Neuron (in vitro differentiated cells): ENCODE data around the gene TUBB4B.
"Not testable (repeated sequence)": the region's sequence is repeated elsewhere in the genome, so short reads cannot be mapped to it uniquely, and the experiment has no call there.

ENCODE experiments used
- H2AFZ ChIP-seq: one replicate; pipeline ENCODE4 v1.6.1; 2013; ENCODE audit warnings: low read depth, mild to moderate bottlenecking, inconsistent platforms, low read length, moderate library complexity
- H3K27me3 ChIP-seq: one replicate; pipeline ENCODE4 v1.6.1; 2013; ENCODE audit warnings: low read length; ENCODE audit not compliant: insufficient read depth
- H3K36me3 ChIP-seq: one replicate; pipeline ENCODE4 v1.6.1; 2013; ENCODE audit warnings: low read length; ENCODE audit not compliant: insufficient read depth
- H3K4me1 ChIP-seq: one replicate; pipeline ENCODE4 v1.6.1; 2013; ENCODE audit warnings: low read length; ENCODE audit not compliant: insufficient read depth
- H3K4me3 ChIP-seq: 2 replicates; pipeline ENCODE4 v1.5.1; 2013; ENCODE audit warnings: mild to moderate bottlenecking, low read length, moderate library complexity
- H3K9me3 ChIP-seq: one replicate; pipeline ENCODE4 v1.6.1; 2013; ENCODE audit warnings: low read length

TUBB4B gene

DNA sequence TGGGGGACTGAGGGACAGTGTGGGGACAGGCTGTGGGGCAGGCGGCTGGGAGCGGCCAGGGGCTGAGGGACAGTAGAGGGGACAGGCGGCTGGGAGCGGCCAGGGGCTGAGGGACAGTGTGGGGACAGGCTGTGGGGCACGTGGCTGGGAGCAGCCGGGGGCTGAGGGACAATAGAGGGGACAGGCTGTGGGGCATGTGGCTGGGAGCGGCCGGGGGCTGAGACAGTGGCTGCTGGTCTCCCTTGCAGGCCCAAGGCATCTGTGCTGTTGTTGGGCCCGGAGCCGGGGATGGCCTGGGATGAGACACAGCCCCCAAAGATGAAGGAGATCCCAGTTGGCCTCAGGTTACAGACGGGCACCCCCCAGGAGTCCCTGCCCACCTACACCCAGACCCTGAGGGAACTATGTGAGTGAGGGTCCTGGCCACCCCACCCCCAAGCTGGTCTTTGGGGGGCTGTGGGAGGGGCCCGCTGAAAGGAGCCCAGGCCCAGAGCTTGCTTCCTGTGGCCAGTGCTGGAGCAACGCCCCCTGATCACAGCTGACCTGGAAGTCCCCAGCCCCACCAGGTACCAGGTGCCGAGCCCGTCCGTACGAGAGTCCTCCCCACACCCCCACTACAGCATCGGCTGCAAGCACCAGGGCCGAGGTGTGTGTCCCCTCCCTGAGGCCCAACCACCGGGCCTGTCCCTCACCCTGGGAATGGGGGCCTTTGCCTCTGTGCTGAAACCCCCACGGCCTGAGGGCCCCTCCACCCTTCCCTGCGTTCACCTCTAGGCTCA, 10.6 kb downstream of the TUBB4B start:
- H3K36me3 ChIP-seq, result peaks cover 6% of the 10 kb centered on the region
- no peaks in the 10 kb centered on the region for H3K27me3 ChIP-seq
- H3K4me3 ChIP-seq, result no peak overlapping the region
- H2AFZ ChIP-seq, result no peak overlapping the region
- H3K4me1 ChIP-seq, result peaks cover 46% of the 10 kb centered on the region
- no peaks in the 10 kb centered on the region for H3K9me3 ChIP-seq

DNA sequence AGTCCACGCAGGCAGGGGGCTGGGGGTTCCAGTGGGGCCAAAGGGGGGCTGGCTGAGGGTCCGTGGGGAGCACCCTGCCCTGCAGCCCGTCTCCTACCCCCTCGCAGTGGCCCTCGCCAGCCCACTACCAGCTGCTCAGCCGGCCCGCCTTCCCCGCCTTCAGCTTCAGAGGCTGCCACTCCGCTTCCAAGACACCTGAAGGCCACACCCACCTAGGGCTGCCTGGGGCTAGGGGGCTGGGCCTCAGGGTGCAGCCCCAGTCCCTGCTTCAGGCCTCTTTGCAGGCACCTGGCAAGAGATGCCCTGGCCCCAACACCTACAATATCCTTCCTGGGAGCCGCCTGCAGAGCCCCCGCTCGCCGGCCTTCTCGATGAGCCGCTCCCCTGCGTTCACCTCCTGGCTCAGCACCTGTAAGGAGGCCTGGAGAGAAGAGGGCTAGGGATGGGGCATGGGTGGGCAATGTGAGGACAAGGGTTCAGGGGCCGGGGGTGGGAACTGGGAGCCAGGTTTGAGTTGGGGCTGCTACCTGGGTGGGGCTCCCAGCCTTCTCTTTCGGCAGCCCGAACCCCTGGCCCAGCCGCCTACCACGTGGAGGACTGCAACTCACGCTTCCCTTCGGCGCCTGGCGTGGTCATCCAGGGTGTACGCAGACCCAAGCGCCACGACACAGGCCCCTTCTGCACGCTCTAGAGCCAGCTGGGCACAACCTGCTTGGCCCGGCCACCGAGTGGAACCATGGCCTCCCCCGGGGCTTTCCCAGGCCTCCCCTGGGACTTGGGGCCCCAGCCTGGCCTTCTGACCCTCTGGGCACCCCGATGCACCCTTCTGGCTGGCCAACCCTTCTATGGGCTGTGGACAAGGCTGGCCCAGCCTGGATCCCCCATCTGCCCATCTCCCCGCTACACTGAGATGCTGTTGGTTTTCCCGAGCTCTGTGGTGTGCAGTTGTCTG, 11.7 kb downstream of the TUBB4B start:
- Histone ChIP-seq H3K4me3 (no peak overlapping the region), H3K27me3 (no peaks in the 10 kb centered on the region), H3K9me3 (no peaks in the 10 kb centered on the region), H3K4me1 (peaks cover 41% of the 10 kb centered on the region), H3K36me3 (peaks cover 9% of the 10 kb centered on the region), H2AFZ (no peak overlapping the region)

DNA sequence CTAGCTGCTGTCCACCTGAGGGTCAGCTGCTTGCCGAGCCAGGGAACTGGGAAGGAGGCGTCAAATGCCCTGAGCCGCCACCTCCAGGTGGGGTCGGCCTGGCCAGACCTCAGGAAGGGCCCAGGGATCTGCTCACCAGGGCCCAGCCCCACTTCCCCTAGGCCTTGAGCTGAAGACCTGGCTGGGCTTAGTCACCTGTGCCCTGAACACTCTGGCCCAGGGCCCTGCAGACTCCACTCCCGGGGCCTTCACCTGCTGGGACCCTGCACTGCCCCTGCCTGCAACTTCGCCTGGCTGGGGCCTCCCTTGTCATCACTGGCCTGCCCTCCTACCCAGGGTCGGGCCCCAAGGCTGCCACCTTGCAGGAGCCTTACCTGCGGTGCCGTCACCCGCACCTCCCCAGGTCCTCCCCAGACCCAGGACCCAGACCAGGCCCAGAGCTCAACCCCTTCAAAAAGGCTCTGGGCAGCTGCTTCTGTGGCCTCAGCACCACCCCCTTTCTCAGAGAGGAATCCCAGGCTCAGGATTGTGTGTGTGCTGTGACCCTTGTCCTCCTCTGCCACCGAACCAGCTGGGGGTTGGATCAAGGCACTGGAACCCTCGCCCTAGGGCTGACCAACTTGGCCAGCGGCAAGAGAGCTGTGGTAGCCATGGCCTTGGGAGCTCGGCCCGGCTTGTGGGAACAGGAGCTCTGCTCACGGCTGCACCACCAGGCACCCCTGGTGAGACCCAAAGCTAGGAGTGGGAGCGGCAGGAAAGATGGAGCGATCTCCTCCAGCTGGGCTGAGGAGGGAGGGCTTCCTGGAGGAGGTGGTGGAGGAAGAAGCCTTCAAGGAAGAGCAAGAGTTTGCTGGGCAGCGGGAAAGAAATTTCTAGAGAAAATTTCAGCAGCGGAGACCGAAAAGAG, 12.9 kb downstream of the TUBB4B start:
- Histone ChIP-seq H3K36me3 (peaks cover 15% of the 10 kb centered on the region), H2AFZ (peak overlapping the region; percentile 52), H3K27me3 (no peaks in the 10 kb centered on the region)

DNA sequence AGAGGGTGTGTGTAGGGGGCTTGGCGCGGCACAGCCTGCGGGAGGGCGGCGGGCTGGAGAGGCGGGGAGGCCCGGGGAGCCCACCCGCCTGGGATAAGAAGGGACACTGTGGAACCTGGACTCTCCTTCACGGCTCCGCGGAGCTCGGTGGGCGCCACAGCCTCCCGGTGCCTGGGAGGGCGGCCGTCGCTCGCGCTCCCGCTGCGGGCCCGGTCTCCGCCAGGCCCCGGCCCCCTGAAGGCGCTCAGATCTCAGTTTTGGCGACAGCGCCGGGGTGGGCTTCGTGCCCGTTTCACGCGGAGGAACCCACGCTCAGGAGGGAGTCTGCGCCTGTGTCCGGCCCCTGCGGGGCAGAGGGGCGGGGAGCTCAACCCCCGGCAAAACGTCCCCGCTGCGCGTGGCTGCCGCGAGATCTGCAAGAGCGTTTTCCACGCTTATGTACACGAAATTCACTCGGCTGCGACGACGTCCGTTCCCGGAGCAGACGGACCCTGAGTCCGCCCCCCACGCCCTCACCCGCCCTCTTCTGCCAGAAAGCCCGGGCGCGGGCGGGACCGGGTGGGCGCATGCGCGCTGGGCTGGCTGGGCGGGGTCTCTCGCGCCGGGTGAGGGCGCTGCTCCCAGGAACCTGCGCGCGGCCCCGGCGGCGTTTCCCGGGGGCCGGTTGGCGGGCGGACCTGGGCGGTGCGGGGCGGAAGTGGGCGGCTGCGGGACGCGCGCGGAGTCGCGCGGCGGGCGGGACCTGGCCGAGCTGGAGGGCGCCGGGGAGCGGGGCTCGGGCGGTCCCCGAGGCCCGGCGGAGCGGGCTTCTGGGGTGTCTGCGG, 13.7 kb downstream of the TUBB4B start, which contains the start of gene NELFB:
NELFB (plus strand) TSS at position 704 of the 824 bp plus-strand sequence.
- H3K4me1 ChIP-seq, result peaks cover 40% of the 10 kb centered on the region
- no peaks in the 10 kb centered on the region for H3K27me3 ChIP-seq
- H3K36me3 ChIP-seq, result peaks cover 20% of the 10 kb centered on the region
- no peaks in the 10 kb centered on the region for H3K9me3 ChIP-seq
- H3K4me3 ChIP-seq, result peak within 1 kb of the TSS; percentile 93
- peak within 1 kb of the TSS; percentile 52 for H2AFZ ChIP-seq

More for the DNA sequence above, 12.9 kb downstream of the TUBB4B start:
- H3K4me3 ChIP-seq, result peak overlapping the region; percentile 93
- H3K4me1 ChIP-seq, result peaks cover 40% of the 10 kb centered on the region
- no peaks in the 10 kb centered on the region for H3K9me3 ChIP-seq

DNA sequence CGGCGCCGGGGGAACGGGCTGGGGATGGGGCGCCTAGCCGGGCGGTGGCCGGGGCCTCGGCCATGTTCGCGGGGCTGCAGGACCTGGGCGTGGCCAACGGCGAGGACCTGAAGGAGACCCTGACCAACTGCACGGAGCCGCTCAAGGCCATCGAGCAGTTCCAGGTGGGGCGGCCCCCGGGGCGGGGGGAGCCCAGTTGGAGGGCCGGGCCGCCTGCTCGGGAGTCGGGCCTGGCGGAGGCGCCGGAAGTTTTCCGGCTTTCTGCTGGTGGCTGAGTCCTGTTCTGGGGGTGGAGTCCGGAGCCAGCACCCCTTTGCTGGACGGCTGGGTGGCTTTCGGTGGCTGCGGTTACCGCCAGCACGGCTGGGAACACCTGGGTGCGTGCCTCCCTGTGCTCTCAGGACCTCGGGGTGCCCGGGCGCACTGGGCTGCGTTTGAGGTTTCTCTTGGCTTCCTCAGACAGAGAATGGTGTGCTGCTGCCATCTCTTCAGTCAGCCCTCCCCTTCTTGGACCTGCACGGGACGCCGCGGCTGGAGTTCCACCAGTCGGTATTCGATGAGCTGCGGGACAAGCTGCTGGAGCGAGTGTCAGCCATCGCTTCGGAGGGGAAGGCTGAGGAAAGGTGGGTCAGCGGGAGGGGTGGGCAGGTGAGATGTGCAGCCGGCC, 14.5 kb downstream of the TUBB4B start:
- H3K4me3 ChIP-seq, result peak overlapping the region; percentile 93
- H3K9me3 ChIP-seq, result no peaks in the 10 kb centered on the region
- H2AFZ ChIP-seq, result peak overlapping the region; percentile 44
- H3K36me3 ChIP-seq, result peaks cover 20% of the 10 kb centered on the region
- no peaks in the 10 kb centered on the region for H3K27me3 ChIP-seq
- peaks cover 39% of the 10 kb centered on the region for H3K4me1 ChIP-seq

DNA sequence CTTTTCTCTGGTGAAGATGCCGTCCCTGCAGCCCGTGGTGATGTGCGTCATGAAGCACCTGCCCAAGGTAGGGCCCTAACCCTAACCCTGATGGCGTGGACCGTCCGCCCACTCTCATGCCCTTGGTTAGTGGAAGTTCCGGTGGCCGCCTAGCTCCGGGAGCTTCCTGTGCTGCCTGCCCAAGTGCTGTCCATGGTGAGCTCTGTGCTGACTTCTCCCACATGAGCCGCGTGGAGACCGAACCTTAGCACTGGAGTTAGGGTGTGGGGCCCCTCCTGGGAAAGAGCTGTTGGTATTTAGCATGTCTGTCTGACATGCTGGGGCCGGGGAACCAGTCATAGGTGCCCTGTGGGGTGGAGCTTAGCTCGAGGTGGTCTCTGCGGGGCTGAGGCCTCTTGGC, 15.3 kb downstream of the TUBB4B start:
- H3K4me3 ChIP-seq, result peak overlapping the region; percentile 93

DNA sequence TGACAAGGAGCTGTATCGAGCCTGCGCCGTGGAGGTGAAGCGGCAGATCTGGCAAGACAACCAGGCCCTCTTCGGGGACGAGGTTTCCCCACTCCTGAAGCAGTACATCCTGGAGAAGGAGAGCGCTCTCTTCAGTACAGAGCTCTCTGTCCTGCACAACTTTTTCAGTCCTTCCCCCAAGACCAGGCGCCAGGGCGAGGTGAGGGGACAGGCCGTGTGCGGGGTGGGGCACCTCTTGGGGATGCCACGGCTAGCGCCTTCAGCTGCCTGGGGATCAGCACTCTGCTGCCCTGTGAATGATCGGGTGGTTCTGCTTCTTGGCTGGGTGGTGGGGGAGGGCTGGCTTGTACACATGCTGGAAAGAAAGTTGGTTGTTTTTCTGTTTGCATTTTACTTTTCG, 15.8 kb downstream of the TUBB4B start:
- no peaks in the 10 kb centered on the region for H3K27me3 ChIP-seq
- H3K9me3 ChIP-seq, result no peaks in the 10 kb centered on the region
- H3K36me3 ChIP-seq, result peaks cover 20% of the 10 kb centered on the region
- peaks cover 26% of the 10 kb centered on the region for H3K4me1 ChIP-seq
- H3K4me3 ChIP-seq, result peak overlapping the region; percentile 93
- H2AFZ ChIP-seq, result no peak overlapping the region

More for the DNA sequence above, 15.3 kb downstream of the TUBB4B start:
- Histone ChIP-seq H3K36me3 (peaks cover 20% of the 10 kb centered on the region), H3K27me3 (no peaks in the 10 kb centered on the region), H3K9me3 (no peaks in the 10 kb centered on the region), H3K4me1 (peaks cover 31% of the 10 kb centered on the region), H2AFZ (no peak overlapping the region)

DNA sequence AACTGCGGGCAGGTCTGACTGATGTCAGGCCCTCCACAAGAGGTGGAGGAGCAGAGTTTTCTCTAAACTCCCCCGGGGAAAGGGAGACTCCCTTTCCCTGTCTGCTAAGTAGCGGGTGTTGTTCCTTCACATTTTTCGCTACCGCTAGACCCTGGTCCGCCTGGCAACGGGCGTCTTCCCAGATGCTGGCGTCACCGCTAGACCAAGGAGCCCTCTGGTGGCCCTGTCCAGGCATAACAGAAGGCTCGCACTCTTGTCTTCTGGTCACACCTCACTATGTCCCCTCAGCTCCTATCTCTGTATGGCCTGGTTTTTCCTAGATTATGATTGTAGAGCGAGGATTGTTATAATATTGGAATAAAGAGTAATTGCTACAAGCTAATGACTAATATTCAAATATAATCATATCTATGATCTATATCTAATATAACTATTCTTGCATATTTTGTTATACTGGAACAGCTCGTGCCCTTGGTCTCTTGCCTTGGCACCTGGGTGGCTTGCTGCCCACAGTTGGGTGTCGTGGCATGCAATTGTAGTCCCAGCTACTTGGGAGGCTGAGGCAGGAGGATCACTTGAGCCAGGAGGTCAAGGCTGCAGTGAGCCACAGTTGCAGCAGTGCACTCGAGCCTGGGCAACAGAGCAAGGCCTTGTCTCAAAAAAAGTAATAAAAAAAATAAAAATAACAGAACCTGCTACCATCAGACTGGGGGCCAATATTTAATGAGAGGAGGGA, 21.3 kb downstream of the TUBB4B start:
- H3K9me3 ChIP-seq, H3K27me3 ChIP-seq, H2AFZ ChIP-seq, H3K4me1 ChIP-seq, H3K4me3 ChIP-seq: not testable (repeated sequence)
- peaks cover 44% of the 10 kb centered on the region for H3K36me3 ChIP-seq

DNA sequence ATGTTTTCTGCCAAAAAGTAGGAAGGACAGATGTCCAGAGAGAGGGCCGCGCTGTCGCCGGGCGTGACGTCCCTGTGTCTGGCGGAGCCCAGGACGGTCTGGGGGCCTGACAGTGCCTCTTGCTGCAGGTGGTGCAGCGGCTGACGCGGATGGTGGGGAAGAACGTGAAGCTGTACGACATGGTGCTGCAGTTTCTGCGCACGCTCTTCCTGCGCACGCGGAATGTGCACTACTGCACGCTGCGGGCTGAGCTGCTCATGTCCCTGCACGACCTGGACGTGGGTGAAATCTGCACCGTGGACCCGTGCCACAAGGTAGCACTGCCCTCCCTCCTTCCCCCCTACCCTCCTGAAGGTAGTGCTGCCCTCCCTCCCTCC, 21.8 kb downstream of the TUBB4B start:
- Histone ChIP-seq H3K36me3 (peaks cover 50% of the 10 kb centered on the region), H3K4me1 (no peaks in the 10 kb centered on the region), H3K4me3 (no peak overlapping the region), H3K9me3 (no peaks in the 10 kb centered on the region), H3K27me3 (no peaks in the 10 kb centered on the region), H2AFZ (no peak overlapping the region)

DNA sequence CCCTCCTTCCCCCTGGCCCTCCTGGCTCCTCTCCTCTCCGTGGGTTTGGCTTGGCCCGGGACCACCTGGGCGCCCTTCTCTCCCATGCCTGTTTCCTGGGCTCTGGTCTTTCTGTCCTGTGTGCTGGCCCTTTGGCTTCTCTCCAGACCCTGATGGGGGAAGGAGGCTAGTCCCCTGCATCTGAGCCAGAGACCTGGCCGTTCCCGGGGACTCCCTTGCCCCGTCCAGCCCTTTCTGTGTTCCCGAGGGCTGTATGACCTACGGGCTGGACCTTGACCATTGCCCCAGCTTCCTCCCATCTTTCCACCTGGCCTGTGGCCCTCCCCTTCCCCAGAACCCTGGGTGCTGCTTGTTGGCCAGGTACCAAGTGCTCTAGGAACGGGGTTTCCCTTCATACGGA, 22.4 kb downstream of the TUBB4B start:
- Histone ChIP-seq H3K27me3 (no peaks in the 10 kb centered on the region), H3K4me3 (no peak overlapping the region), H2AFZ (no peak overlapping the region), H3K9me3 (no peaks in the 10 kb centered on the region), H3K4me1 (no peaks in the 10 kb centered on the region), H3K36me3 (peaks cover 51% of the 10 kb centered on the region)

DNA sequence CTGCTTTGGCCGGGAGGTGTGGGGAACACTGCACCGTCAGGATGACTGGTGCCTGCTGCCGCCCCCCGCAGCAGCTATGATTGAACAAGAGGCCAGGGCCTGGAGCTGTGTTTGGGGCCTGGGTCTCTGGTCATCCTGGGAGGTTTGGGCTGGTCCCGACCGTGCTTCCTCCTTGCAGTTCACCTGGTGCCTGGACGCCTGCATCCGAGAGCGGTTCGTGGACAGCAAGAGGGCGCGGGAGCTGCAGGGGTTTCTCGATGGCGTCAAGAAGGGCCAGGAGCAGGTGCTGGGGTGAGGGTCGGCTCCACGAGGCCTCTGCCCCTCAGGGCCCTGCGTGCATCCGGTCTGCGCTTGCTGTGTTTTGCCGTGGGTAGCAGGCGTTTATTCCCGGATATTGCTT, 23.0 kb downstream of the TUBB4B start:
- no peak overlapping the region for H3K4me3 ChIP-seq
- H3K9me3 ChIP-seq, result no peaks in the 10 kb centered on the region
- H3K4me1 ChIP-seq, result no peaks in the 10 kb centered on the region
- no peak overlapping the region for H2AFZ ChIP-seq
- H3K36me3 ChIP-seq, result peaks cover 53% of the 10 kb centered on the region
- no peaks in the 10 kb centered on the region for H3K27me3 ChIP-seq
